ENCODE results near the gene KLHL25. TPM values are rescaled to one million over a fixed set of nuclear protein-coding genes. Genes with fewer than 3 reads are reported as not detected.

Gene KLHL25
- total and polyA plus RNA-seq, 4 donors = 2.3 to 34.2 (median 11.4) TPM

- TF ChIP-seq SP1 (IDR thresholded peaks at IDR 0.05) = no peak
- no peak for TF ChIP-seq RXRA (IDR thresholded peaks at IDR 0.05)
- no peak for TF ChIP-seq REST (IDR thresholded peaks at IDR 0.05)
- TF ChIP-seq FOXA2 (IDR thresholded peaks at IDR 0.05) = no peak
- TF ChIP-seq MAX (IDR thresholded peaks at IDR 0.05) = no peak
- no peak for TF ChIP-seq HNF4A (conservative IDR thresholded peaks at IDR 0.05)
- no peak for TF ChIP-seq GABPA (IDR thresholded peaks at IDR 0.05 in 1 of 2, conservative IDR thresholded peaks at IDR 0.05 in 1 of 2)
- no peak for TF ChIP-seq JUND (IDR thresholded peaks at IDR 0.05)
- TF ChIP-seq RAD21 (IDR thresholded peaks at IDR 0.05) = no peak
- TF ChIP-seq TAF1 (conservative IDR thresholded peaks at IDR 0.05) = no peak
- TF ChIP-seq EGR1 (IDR thresholded peaks at IDR 0.05; ENCODE audit: low read depth in 2 of 2) = no peak
Measured at GRCh38 chr15:85788771-85789495, 5.8 kb downstream of the KLHL25 start.

GRCh38 chr15:85786781-85787114, 8.0 kb downstream of the KLHL25 start:
- Histone ChIP-seq H3K36me3 (ENCODE audit: control insufficient read depth in 4 of 4, insufficient read depth in 3 of 4, low read depth in 1 of 4, low read length in 3 of 4) (no peaks in the 10 kb centered on the region), H3K27me3 (ENCODE audit: control insufficient read depth in 4 of 4, insufficient read depth in 4 of 4, low read length in 3 of 4) (no peaks in the 10 kb centered on the region), H3K9me3 (ENCODE audit: control insufficient read depth in 4 of 4, low read length in 3 of 4) (no peaks in the 10 kb centered on the region), H3K4me3 (ENCODE audit: low read depth in 1 of 3, low read length in 3 of 3) (no peak overlapping the region), H3K9ac (ENCODE audit: low read depth in 1 of 2, low read length in 2 of 2) (no peak overlapping the region), H3K4me1 (ENCODE audit: control insufficient read depth in 4 of 4, insufficient read depth in 4 of 4, low read length in 3 of 4) (peaks cover 2 to 14% (median 12%) of the 10 kb centered on the region in 4 donors), H3K27ac (ENCODE audit: low read depth in 1 of 2, low read length in 2 of 2) (peak overlapping the region; percentile 45 to 73)
- DNase-seq (ENCODE audit: low spot score) = no peak
- TF ChIP-seq CTCF (IDR thresholded peaks at IDR 0.05; ENCODE audit: low read depth, low read length, missing input control) = no peak
- TF ChIP-seq FOXA1 (IDR thresholded peaks at IDR 0.05) = no peak
- no peak for TF ChIP-seq GABPA (IDR thresholded peaks at IDR 0.05 in 1 of 2, conservative IDR thresholded peaks at IDR 0.05 in 1 of 2)
- TF ChIP-seq RXRA (IDR thresholded peaks at IDR 0.05) = peak; percentile 39 to 54
- TF ChIP-seq YY1 (IDR thresholded peaks at IDR 0.05) = no peak
- TF ChIP-seq EGR1 (IDR thresholded peaks at IDR 0.05; ENCODE audit: low read depth in 2 of 2) = peak in 1 of 2 donors; percentile 2
- TF ChIP-seq JUND (IDR thresholded peaks at IDR 0.05) = peak in 1 of 2 donors; percentile 9
- TF ChIP-seq MAX (IDR thresholded peaks at IDR 0.05) = peak; percentile 13
- TF ChIP-seq ATF3 (IDR thresholded peaks at IDR 0.05) = no peak
- TF ChIP-seq SP1 (IDR thresholded peaks at IDR 0.05) = peak; percentile 22
- no peak for TF ChIP-seq FOXA2 (IDR thresholded peaks at IDR 0.05)
- no peak for TF ChIP-seq RAD21 (IDR thresholded peaks at IDR 0.05)
- no peak for TF ChIP-seq TAF1 (conservative IDR thresholded peaks at IDR 0.05)
- TF ChIP-seq ZBTB33 (IDR thresholded peaks at IDR 0.05) = peak; percentile 56
- TF ChIP-seq REST (IDR thresholded peaks at IDR 0.05) = peak; percentile 10
- peak; percentile 75 to 88 for TF ChIP-seq HNF4A (conservative IDR thresholded peaks at IDR 0.05)
- TF ChIP-seq NR2F2 (IDR thresholded peaks at IDR 0.05) = peak; percentile 6
- TF ChIP-seq HNF4G (IDR thresholded peaks at IDR 0.05) = peak; percentile 28
- 44% methylated on average over 3 of the region's 3 CpGs for WGBS

More at GRCh38 chr15:85788771-85789495, 5.8 kb downstream of the KLHL25 start:
- H3K9me3 ChIP-seq (ENCODE audit: control insufficient read depth in 4 of 4, low read length in 3 of 4) = no peaks in the 10 kb centered on the region
- H3K27me3 ChIP-seq (ENCODE audit: control insufficient read depth in 4 of 4, insufficient read depth in 4 of 4, low read length in 3 of 4) = no peaks in the 10 kb centered on the region
- H3K9ac ChIP-seq (ENCODE audit: low read depth in 1 of 2, low read length in 2 of 2) = no peak overlapping the region
- no peak overlapping the region for H3K27ac ChIP-seq (ENCODE audit: low read depth in 1 of 2, low read length in 2 of 2)
- no peak for DNase-seq (ENCODE audit: low spot score)
- H3K4me1 ChIP-seq (ENCODE audit: control insufficient read depth in 4 of 4, insufficient read depth in 4 of 4, low read length in 3 of 4) = peaks cover 9 to 29% (median 17%) of the 10 kb centered on the region in 4 donors
- WGBS = 90% methylated on average over 12 of the region's 12 CpGs
- no peaks in the 10 kb centered on the region for H3K36me3 ChIP-seq (ENCODE audit: control insufficient read depth in 4 of 4, insufficient read depth in 3 of 4, low read depth in 1 of 4, low read length in 3 of 4)
- H3K4me3 ChIP-seq (ENCODE audit: low read depth in 1 of 3, low read length in 3 of 3) = no peak overlapping the region
